Liver (tissue), 9 donors: ENCODE data around the gene MRPL10. TPM values are rescaled to one million over a fixed set of nuclear protein-coding genes. Genes with fewer than 3 reads are reported as not detected.

Experiments used
- DNase-seq: peaks from one replicate; pipeline ENCODE4 v3.0.0-alpha.2; 2017; ENCODE audit warnings: low spot score
- H3K27ac ChIP-seq, 2 donors: one replicate each; pipeline ENCODE4 v1.7.0; 2013; ENCODE audit warnings: inconsistent platforms in 2 of 2, low read length in 2 of 2, control low read depth in 1 of 2, low read depth in 1 of 2, mild to moderate bottlenecking in 1 of 2
- H3K27me3 ChIP-seq, 4 donors: one replicate each; pipeline versions ENCODE4 v1.6.1 to v1.7.0; 2013; ENCODE audit warnings: low read length in 3 of 4, inconsistent platforms in 1 of 4, mild to moderate bottlenecking in 1 of 4, moderate library complexity in 1 of 4; ENCODE audit not compliant: control insufficient read depth in 4 of 4, insufficient read depth in 4 of 4
- H3K36me3 ChIP-seq, 4 donors: one replicate each; pipeline versions ENCODE4 v1.6.1 to v1.7.0; 2013; ENCODE audit warnings: low read length in 3 of 4, mild to moderate bottlenecking in 3 of 4, low read depth in 1 of 4, moderate library complexity in 1 of 4; ENCODE audit not compliant: control insufficient read depth in 4 of 4, insufficient read depth in 3 of 4
- H3K4me1 ChIP-seq, 4 donors: one replicate each; pipeline versions ENCODE4 v1.6.1 to v1.7.0; 2013; ENCODE audit warnings: low read length in 3 of 4, mild to moderate bottlenecking in 3 of 4, moderate library complexity in 1 of 4; ENCODE audit not compliant: control insufficient read depth in 4 of 4, insufficient read depth in 4 of 4
- H3K4me3 ChIP-seq, 3 donors: one replicate each; pipeline versions ENCODE4 v1.6.1 to v1.7.0; 2013; ENCODE audit warnings: low read length in 3 of 3, control low read depth in 1 of 3, low read depth in 1 of 3, mild to moderate bottlenecking in 1 of 3
- H3K9ac ChIP-seq, 2 donors: one replicate each; pipeline ENCODE4 v1.7.0; 2013; ENCODE audit warnings: low read length in 2 of 2, mild to moderate bottlenecking in 2 of 2, moderate library complexity in 2 of 2, control low read depth in 1 of 2, low read depth in 1 of 2
- H3K9me3 ChIP-seq, 4 donors: one replicate each; pipeline versions ENCODE4 v1.6.1 to v1.7.0; 2013; ENCODE audit warnings: low read length in 3 of 4; ENCODE audit not compliant: control insufficient read depth in 4 of 4
- ATF3 ChIP-seq: IDR thresholded peaks from 2 replicates; pipeline ENCODE4 v1.6.1; 2016; ENCODE audit warnings: antibody characterized with exemption
- CTCF ChIP-seq: fragments of 150-350 bp; IDR thresholded peaks from 2 replicates; pipeline ENCODE4 v1.5.1; 2017; ENCODE audit warnings: improper control_type of control experiment, low read depth, low read length; ENCODE audit not compliant: missing input control
- EGR1 ChIP-seq, 2 donors: IDR thresholded peaks; 2 replicates each; pipeline ENCODE4 v1.6.1; 2016 to 2018; ENCODE audit warnings: antibody characterized with exemption in 2 of 2, low read depth in 2 of 2
- FOXA1 ChIP-seq: IDR thresholded peaks from 2 replicates; pipeline ENCODE4 v1.6.1; 2016; ENCODE audit warnings: antibody characterized with exemption
- FOXA2 ChIP-seq: IDR thresholded peaks from 2 replicates; pipeline ENCODE4 v1.6.1; 2016; ENCODE audit warnings: antibody characterized with exemption
- GABPA ChIP-seq, 2 donors: IDR thresholded peaks in 1 of 2; conservative IDR thresholded peaks in 1 of 2; 2 replicates each; pipeline ENCODE4 v1.6.1; 2016; ENCODE audit warnings: antibody characterized with exemption in 2 of 2, mild to moderate bottlenecking in 1 of 2, moderate library complexity in 1 of 2
- HNF4A ChIP-seq, 2 donors: conservative IDR thresholded peaks; 2 replicates each; pipeline ENCODE4 v1.6.1; 2016; ENCODE audit warnings: antibody characterized with exemption in 2 of 2, mild to moderate bottlenecking in 2 of 2
- HNF4G ChIP-seq: IDR thresholded peaks from 2 replicates; pipeline ENCODE4 v1.6.1; 2016; ENCODE audit warnings: antibody characterized with exemption
- JUND ChIP-seq, 2 donors: IDR thresholded peaks; 2 replicates each; pipeline ENCODE4 v1.6.1; 2016; ENCODE audit warnings: antibody characterized with exemption in 2 of 2
- MAX ChIP-seq: IDR thresholded peaks from 2 replicates; pipeline ENCODE4 v1.6.1; 2016; ENCODE audit warnings: antibody characterized with exemption
- NR2F2 ChIP-seq: IDR thresholded peaks from 2 replicates; pipeline ENCODE4 v1.6.1; 2016; ENCODE audit warnings: antibody characterized with exemption
- RAD21 ChIP-seq, 2 donors: IDR thresholded peaks; 2 replicates each; pipeline ENCODE4 v1.6.1; 2016; ENCODE audit warnings: antibody characterized with exemption in 2 of 2, mild to moderate bottlenecking in 2 of 2
- REST ChIP-seq: IDR thresholded peaks from 2 replicates; pipeline ENCODE4 v1.6.1; 2016; ENCODE audit warnings: antibody characterized with exemption, mild to moderate bottlenecking
- RXRA ChIP-seq, 2 donors: IDR thresholded peaks; 2 replicates each; pipeline ENCODE4 v1.6.1; 2017 to 2018; ENCODE audit warnings: antibody characterized with exemption in 2 of 2, mild to moderate bottlenecking in 1 of 2
- SP1 ChIP-seq: IDR thresholded peaks from 2 replicates; pipeline ENCODE4 v1.6.1; 2018; ENCODE audit warnings: antibody characterized with exemption, mild to moderate bottlenecking
- TAF1 ChIP-seq: conservative IDR thresholded peaks from 2 replicates; pipeline ENCODE4 v1.6.1; 2016; ENCODE audit warnings: antibody characterized with exemption, mild to moderate bottlenecking
- YY1 ChIP-seq: IDR thresholded peaks from 2 replicates; pipeline ENCODE4 v1.6.1; 2016; ENCODE audit warnings: antibody characterized with exemption, mild to moderate bottlenecking
- ZBTB33 ChIP-seq: IDR thresholded peaks from 2 replicates; pipeline ENCODE4 v1.6.1; 2016; ENCODE audit warnings: antibody characterized with exemption
- WGBS: extraction: QIAGEN DNeasy Blood & Tissue Kit; methylation state at CpG from one replicate; pipeline ENCODE4 v1.1.7; 2013; 5-methylcytosine and 5-hydroxymethylcytosine counted together
- polyA plus RNA-seq, 2 donors: library from polyadenylated mRNA; stranded (reverse) in 1 of 2; unstranded in 1 of 2; fragments of 200-250 nt in 1 of 2; fragments of >200 nt in 1 of 2; fragmentation: Nextera tagmentation in 1 of 2; extraction: Ambion mirVana in 1 of 2; gene quantifications; one replicate each; pipeline versions ENCODE4 v1.2.1 to v1.2.3, GENCODE V29; 2013 to 2015
- total RNA-seq, 2 donors: library from RNA; depleted of rRNA; stranded (reverse); fragments of >200 nt; gene quantifications; one replicate each; pipeline ENCODE4 v1.2.3, GENCODE V29; 2014
- donor health status: healthy.
- donor health status: healthy.
- donor health status: healthy.
- donor health status: healthy.
- donor health status: healthy.

The MRPL10 gene
- total and polyA plus RNA-seq, 4 donors: 10.2 to 24.9 (median 12.9) TPM

- Histone ChIP-seq H3K9ac (no peak overlapping the region), H3K36me3 (no peaks in the 10 kb centered on the region), H3K9me3 (no peaks in the 10 kb centered on the region), H3K27ac (no peak overlapping the region), H3K4me1 (peaks cover 3 to 9% (median 5%) of the 10 kb centered on the region in 4 donors), H3K27me3 (peaks cover 0 to 20% (median 10%) of the 10 kb centered on the region in 4 donors), H3K4me3 (no peak overlapping the region)
- TF ChIP-seq EGR1 (IDR thresholded peaks at IDR 0.05; ENCODE audit: low read depth in 2 of 2) (no peak), HNF4A (conservative IDR thresholded peaks at IDR 0.05) (no peak), ZBTB33 (no peak), CTCF (no peak), JUND (IDR thresholded peaks at IDR 0.05) (no peak), RXRA (IDR thresholded peaks at IDR 0.05) (no peak), FOXA1 (no peak), YY1 (no peak), NR2F2 (no peak), RAD21 (IDR thresholded peaks at IDR 0.05) (no peak), MAX (no peak), TAF1 (no peak), ATF3 (no peak), HNF4G (no peak), SP1 (no peak), FOXA2 (no peak), GABPA (IDR thresholded peaks at IDR 0.05 in 1 of 2, conservative IDR thresholded peaks at IDR 0.05 in 1 of 2) (no peak)
- DNase-seq: no peak
- 35% methylated on average over 5 of the region's 5 CpGs for WGBS
Measured at GRCh38 chr17:47853616-47854015, 22.3 kb upstream of the MRPL10 start.

GRCh38 chr17:47852113-47852949 is 21.0 kb upstream of the MRPL10 start:
- H3K4me3 ChIP-seq: no peak overlapping the region
- H3K36me3 ChIP-seq: no peaks in the 10 kb centered on the region
- 37% methylated on average over 32 of the region's 32 CpGs for WGBS
- H3K9me3 ChIP-seq: no peaks in the 10 kb centered on the region
- no peak overlapping the region for H3K27ac ChIP-seq
- peaks cover 3 to 13% (median 10%) of the 10 kb centered on the region in 4 donors for H3K4me1 ChIP-seq
- H3K27me3 ChIP-seq: peaks cover 0 to 23% (median 12%) of the 10 kb centered on the region in 4 donors
- no peak overlapping the region for H3K9ac ChIP-seq
- no peak for DNase-seq
- TF ChIP-seq CTCF (no peak), REST (no peak), RXRA (IDR thresholded peaks at IDR 0.05) (no peak), FOXA1 (no peak), RAD21 (IDR thresholded peaks at IDR 0.05) (no peak), FOXA2 (no peak), TAF1 (no peak), ATF3 (no peak), MAX (no peak), EGR1 (IDR thresholded peaks at IDR 0.05; ENCODE audit: low read depth in 2 of 2) (no peak)
